ENCODE results near the gene HTRA3.

Gene HTRA3

GRCh38 chr4:8334786-8335460 is 65.4 kb downstream of the HTRA3 start:
- no peak for TF ChIP-seq CTCF (IDR thresholded peaks at IDR 0.05)

- TF ChIP-seq CTCF (IDR thresholded peaks at IDR 0.05): no peak
Observed at GRCh38 chr4:8335848-8336247, 66.3 kb downstream of the HTRA3 start.

- no peak for TF ChIP-seq CTCF (IDR thresholded peaks at IDR 0.05)
Observed at GRCh38 chr4:8336412-8337075, 67.0 kb downstream of the HTRA3 start.

GRCh38 chr4:8338351-8338961 is 68.9 kb downstream of the HTRA3 start:
- no peak for TF ChIP-seq CTCF (IDR thresholded peaks at IDR 0.05)

GRCh38 chr4:8340781-8341241 is 71.3 kb downstream of the HTRA3 start:
- TF ChIP-seq CTCF (IDR thresholded peaks at IDR 0.05): no peak

- TF ChIP-seq CTCF (IDR thresholded peaks at IDR 0.05): no peak
Observed at GRCh38 chr4:8341691-8342090, 72.1 kb downstream of the HTRA3 start.

GRCh38 chr4:8342651-8343261 is 73.2 kb downstream of the HTRA3 start:
- no peak for TF ChIP-seq CTCF (IDR thresholded peaks at IDR 0.05)
